ENCODE measurements around the gene MED25.

Gene MED25

DNA sequence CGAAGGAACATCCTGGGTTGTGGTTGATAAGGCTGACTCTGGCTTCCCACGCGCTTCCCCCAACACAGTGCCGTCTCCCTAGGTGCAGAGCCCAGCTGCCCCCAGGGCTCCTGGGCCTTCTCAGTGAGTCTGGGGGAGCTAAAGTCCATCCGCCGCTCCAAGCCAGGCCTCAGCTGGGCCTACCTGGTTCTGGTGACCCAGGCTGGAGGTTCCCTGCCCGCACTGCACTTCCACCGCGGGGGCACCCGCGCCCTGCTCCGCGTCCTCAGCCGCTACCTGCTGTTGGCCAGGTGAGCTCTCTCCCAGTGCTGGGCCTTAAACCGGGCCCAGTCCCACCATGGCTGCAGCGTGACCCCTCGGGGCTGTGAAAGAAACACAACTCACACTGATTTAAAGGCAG is 63.1 kb downstream of the MED25 start:
- POLR2A ChIA-PET, result interaction anchor here (0.6 to 0.8 kb wide), 2 partner anchors 13 to 31 kb away, joined by 3 to 4 read pairs; no protein-coding TSS in a partner anchor
- no peak for DNase-seq (ENCODE audit: low read depth, low spot score)
- no peak for TF ChIP-seq CTCF (IDR thresholded peaks at IDR 0.05; ENCODE audit: insufficient read depth, low read length, missing control alignments)
- CTCF ChIA-PET, result interaction anchor here (0.7 to 1.9 kb wide), 3 partner anchors 9 to 46 kb away, joined by 3 to 6 read pairs (median 3); no protein-coding TSS in a partner anchor
- no peak overlapping the region for H3K4me3 ChIP-seq (ENCODE audit: low read depth, low read length)

- CTCF ChIA-PET, result interaction anchor here (0.7 to 1.9 kb wide), 4 partner anchors 9 to 46 kb away, joined by 3 to 6 read pairs (median 4); no protein-coding TSS in a partner anchor
Observed at GRCh38 chr19:49881672-49882394, 63.7 kb downstream of the MED25 start.

GRCh38 chr19:49882643-49883042 is 64.6 kb downstream of the MED25 start:
- H3K4me3 ChIP-seq (ENCODE audit: low read depth, low read length), result no peak overlapping the region
- TF ChIP-seq CTCF (IDR thresholded peaks at IDR 0.05; ENCODE audit: insufficient read depth, low read length, missing control alignments), result no peak
- no peak for DNase-seq (ENCODE audit: low read depth, low spot score)
- CTCF ChIA-PET, result interaction anchor here (1.3 to 1.9 kb wide), 2 partner anchors 8 to 10 kb away, joined by 4 to 6 read pairs; no protein-coding TSS in a partner anchor
- POLR2A ChIA-PET, result no interaction called here

More at GRCh38 chr19:49881672-49882394, 63.7 kb downstream of the MED25 start:
- POLR2A ChIA-PET, result interaction anchor here (0.8 kb wide), 1 partner anchor 14 kb away, joined by 3 read pairs; no protein-coding TSS in a partner anchor
- H3K4me3 ChIP-seq (ENCODE audit: low read depth, low read length), result no peak overlapping the region
- no peak for TF ChIP-seq CTCF (IDR thresholded peaks at IDR 0.05; ENCODE audit: insufficient read depth, low read length, missing control alignments)
- no peak for DNase-seq (ENCODE audit: low read depth, low spot score)

DNA sequence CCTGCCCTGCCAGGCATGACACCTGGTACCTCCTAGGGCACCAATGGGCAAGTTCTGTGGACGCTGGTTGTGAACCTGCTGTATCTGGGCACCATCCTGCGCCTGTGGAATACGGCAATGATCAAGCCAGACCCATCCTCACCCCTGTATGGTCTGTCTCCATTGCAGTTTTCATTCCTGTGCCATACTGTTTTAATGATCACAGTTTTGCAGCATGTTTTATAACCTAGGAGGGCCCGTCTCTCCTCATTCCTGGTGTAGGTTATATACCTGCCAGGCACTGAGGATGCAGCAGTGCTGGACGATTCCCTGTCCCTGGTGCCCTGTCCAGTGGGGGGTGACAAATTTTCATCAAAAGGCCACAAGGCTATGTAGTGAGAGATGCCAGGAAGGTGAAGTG is 65.0 kb downstream of the MED25 start:
- CTCF ChIA-PET, result interaction anchor here (1.3 to 1.9 kb wide), 2 partner anchors 7 to 10 kb away, joined by 4 to 6 read pairs; no protein-coding TSS in a partner anchor
- DNase-seq (ENCODE audit: low read depth, low spot score), result no peak
- TF ChIP-seq CTCF (IDR thresholded peaks at IDR 0.05; ENCODE audit: insufficient read depth, low read length, missing control alignments), result no peak
- no peak overlapping the region for H3K4me3 ChIP-seq (ENCODE audit: low read depth, low read length)
- POLR2A ChIA-PET, result no interaction called here

DNA sequence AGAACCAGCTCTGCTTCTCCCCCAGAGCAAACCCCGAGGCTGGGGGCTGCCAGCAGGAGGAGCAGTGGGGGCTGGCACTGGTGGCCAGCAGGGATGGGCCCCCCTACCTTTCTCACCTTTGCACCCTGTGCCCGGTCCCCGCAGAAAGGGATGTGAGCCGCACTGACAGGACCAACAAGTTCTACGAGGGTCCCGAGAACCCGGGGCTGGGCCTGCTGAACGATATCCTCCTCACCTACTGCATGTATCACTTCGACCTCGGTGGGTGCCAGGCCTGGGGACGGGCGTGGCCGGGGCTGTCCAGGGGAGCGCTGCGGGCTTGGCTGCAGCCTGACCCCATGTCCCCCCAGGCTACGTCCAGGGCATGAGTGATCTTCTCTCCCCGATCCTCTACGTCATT is 66.0 kb downstream of the MED25 start:
- CTCF ChIA-PET, result interaction anchor here (0.8 kb wide), 1 partner anchor 11 kb away, joined by 3 read pairs; no protein-coding TSS in a partner anchor
- TF ChIP-seq CTCF (IDR thresholded peaks at IDR 0.05; ENCODE audit: insufficient read depth, low read length, missing control alignments), result no peak
- DNase-seq (ENCODE audit: low read depth, low spot score), result no peak
- POLR2A ChIA-PET, result no interaction called here
- no peak overlapping the region for H3K4me3 ChIP-seq (ENCODE audit: low read depth, low read length)

DNA sequence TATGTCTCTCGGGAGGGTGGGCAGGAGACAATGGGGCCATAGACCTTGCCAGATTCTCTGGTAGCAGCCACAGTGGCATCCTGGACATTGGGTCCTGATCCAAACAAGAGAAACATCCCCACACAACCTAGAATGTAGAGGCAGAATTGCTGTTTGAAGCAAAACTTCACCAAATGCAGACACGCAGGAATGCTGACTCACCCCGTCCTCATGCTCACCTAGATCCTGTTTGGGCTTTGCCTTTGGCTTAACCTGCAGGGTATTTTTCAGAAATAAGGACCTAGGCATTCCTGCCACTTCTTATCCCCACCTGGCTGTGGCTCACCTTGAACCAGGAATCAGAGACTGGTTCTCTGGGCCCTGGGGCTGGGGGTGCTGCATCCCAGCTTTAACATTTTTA is 66.7 kb downstream of the MED25 start:
- no peak for DNase-seq (ENCODE audit: low read depth, low spot score)
- ChIA-PET CTCF (no interaction called here), POLR2A (no interaction called here)
- no peak for TF ChIP-seq CTCF (IDR thresholded peaks at IDR 0.05; ENCODE audit: insufficient read depth, low read length, missing control alignments)
- no peak overlapping the region for H3K4me3 ChIP-seq (ENCODE audit: low read depth, low read length)
